ENCODE results near the gene HRCT1. TPM values are rescaled to one million over a fixed set of nuclear protein-coding genes. Genes with fewer than 3 reads are reported as not detected.

The HRCT1 gene
- 1 to 10 TPM in 3 of 4 donors, under 1 TPM in 1; 0.95 to 4.9 (median 3.0) TPM for total RNA-seq
- 1 to 10 TPM in 2 of 3 donors, under 1 TPM in 1; 0.59 to 5.4 (median 1.6) TPM for polyA plus RNA-seq
- long read RNA-seq, donor 1, result 0 reads
- long read RNA-seq, donor 2, result 0 reads

- no peaks in the 10 kb centered on the region for H3K27me3 ChIP-seq (ENCODE audit: insufficient read depth in 3 of 3, low read length in 2 of 3)
- ATAC-seq (peak; percentile 51 to 72 (median 52)), DNase-seq (peak; percentile 91 to 94)
- no peaks in the 10 kb centered on the region for H3K9me3 ChIP-seq
- peak within 1 kb of the TSS; percentile 45 for H3K4me3 ChIP-seq
- no peak for TF ChIP-seq CTCF (IDR thresholded peaks at IDR 0.05)
- peak within 1 kb of the TSS; percentile 80 for H3K27ac ChIP-seq
- intact Hi-C loops (cut with DNase I), result loop anchor here in 1 of 2 donors (5.0 kb wide), 1 partner anchor 41 kb away; no protein-coding TSS in a partner anchor
- H3K36me3 ChIP-seq (ENCODE audit: insufficient read depth in 1 of 2, low read depth in 1 of 2), result no peaks in the 10 kb centered on the region
- 31 to 37% (median 35%) methylated on average over 17 to 29 of the region's 30 CpGs for WGBS, 3 donors
- H3K4me1 ChIP-seq, result peaks cover 28% of the 10 kb centered on the region
These were observed at the start of gene HRCT1 for GRCh38 chr9:35905912-35906679. HRCT1 (plus strand) TSS chr9:35906202; CDS start chr9:35906288, 86 bp downstream.

- DNase-seq, result no peak
- peaks cover 0 to 14% of the 10 kb centered on the region in 2 donors for H3K36me3 ChIP-seq (ENCODE audit: insufficient read depth in 1 of 2, low read depth in 1 of 2)
- no peaks in the 10 kb centered on the region for H3K27me3 ChIP-seq (ENCODE audit: insufficient read depth in 3 of 3, low read length in 2 of 3)
- no peaks in the 10 kb centered on the region for H3K9me3 ChIP-seq
- intact Hi-C loops (cut with DNase I), result no loop called here
- no peak overlapping the region for H3K4me3 ChIP-seq
- WGBS, 3 donors, result 76 to 80% (median 77%) methylated on average over 3 of the region's 3 CpGs
- no peaks in the 10 kb centered on the region for H3K4me1 ChIP-seq
- no peak for TF ChIP-seq CTCF (IDR thresholded peaks at IDR 0.05)
- no peak overlapping the region for H3K27ac ChIP-seq
- no peak for ATAC-seq
These were observed 49.8 kb upstream of the HRCT1 start for GRCh38 chr9:35856206-35856605.

GRCh38 chr9:35856882-35857281 lies 49.1 kb upstream of the HRCT1 start:
- no peaks in the 10 kb centered on the region for H3K4me1 ChIP-seq
- WGBS, 3 donors, result 79 to 87% (median 80%) methylated on average over 5 of the region's 5 CpGs
- DNase-seq (no peak), ATAC-seq (no peak)
- intact Hi-C loops (cut with DNase I), result loop anchor here in 1 of 2 donors (1.0 kb wide), 1 partner anchor 21 kb away; no protein-coding TSS in a partner anchor
- H3K27ac ChIP-seq, result no peak overlapping the region
- peaks cover 0 to 14% of the 10 kb centered on the region in 2 donors for H3K36me3 ChIP-seq (ENCODE audit: insufficient read depth in 1 of 2, low read depth in 1 of 2)
- no peaks in the 10 kb centered on the region for H3K27me3 ChIP-seq (ENCODE audit: insufficient read depth in 3 of 3, low read length in 2 of 3)
- H3K4me3 ChIP-seq, result no peak overlapping the region
- no peaks in the 10 kb centered on the region for H3K9me3 ChIP-seq
- no peak for TF ChIP-seq CTCF (IDR thresholded peaks at IDR 0.05)

GRCh38 chr9:35858458-35858857 lies 47.5 kb upstream of the HRCT1 start:
- H3K4me1 ChIP-seq, result no peaks in the 10 kb centered on the region
- TF ChIP-seq CTCF (IDR thresholded peaks at IDR 0.05), result no peak
- no peak for DNase-seq
- H3K4me3 ChIP-seq, result no peak overlapping the region
- intact Hi-C loops (cut with DNase I), result no loop called here
- ATAC-seq, result peak in 1 of 4 donors; percentile 14
- no peaks in the 10 kb centered on the region for H3K9me3 ChIP-seq
- 39 to 58% (median 55%) methylated on average over 5 of the region's 5 CpGs for WGBS, 3 donors
- peaks cover 0 to 5% of the 10 kb centered on the region in 2 donors for H3K36me3 ChIP-seq (ENCODE audit: insufficient read depth in 1 of 2, low read depth in 1 of 2)
- peaks cover 0 to 3% (median 0%) of the 10 kb centered on the region in 3 donors for H3K27me3 ChIP-seq (ENCODE audit: insufficient read depth in 3 of 3, low read length in 2 of 3)
- no peak overlapping the region for H3K27ac ChIP-seq

All from psoas muscle (tissue), 8 donors.